NCI-H526 treated with DMSO at 0.1 percent for 48 hours (cell line): ENCODE measurements around the gene GAL.
"Not testable (repeated sequence)": the region's sequence is repeated elsewhere in the genome, so short reads cannot be mapped to it uniquely, and the experiment has no call there.

Source experiments
- DNase-seq: peaks from one replicate; lab custom pipeline; 2025; lab: John Stamatoyannopoulos, UW

Gene GAL, protein sequence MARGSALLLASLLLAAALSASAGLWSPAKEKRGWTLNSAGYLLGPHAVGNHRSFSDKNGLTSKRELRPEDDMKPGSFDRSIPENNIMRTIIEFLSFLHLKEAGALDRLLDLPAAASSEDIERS

DNA sequence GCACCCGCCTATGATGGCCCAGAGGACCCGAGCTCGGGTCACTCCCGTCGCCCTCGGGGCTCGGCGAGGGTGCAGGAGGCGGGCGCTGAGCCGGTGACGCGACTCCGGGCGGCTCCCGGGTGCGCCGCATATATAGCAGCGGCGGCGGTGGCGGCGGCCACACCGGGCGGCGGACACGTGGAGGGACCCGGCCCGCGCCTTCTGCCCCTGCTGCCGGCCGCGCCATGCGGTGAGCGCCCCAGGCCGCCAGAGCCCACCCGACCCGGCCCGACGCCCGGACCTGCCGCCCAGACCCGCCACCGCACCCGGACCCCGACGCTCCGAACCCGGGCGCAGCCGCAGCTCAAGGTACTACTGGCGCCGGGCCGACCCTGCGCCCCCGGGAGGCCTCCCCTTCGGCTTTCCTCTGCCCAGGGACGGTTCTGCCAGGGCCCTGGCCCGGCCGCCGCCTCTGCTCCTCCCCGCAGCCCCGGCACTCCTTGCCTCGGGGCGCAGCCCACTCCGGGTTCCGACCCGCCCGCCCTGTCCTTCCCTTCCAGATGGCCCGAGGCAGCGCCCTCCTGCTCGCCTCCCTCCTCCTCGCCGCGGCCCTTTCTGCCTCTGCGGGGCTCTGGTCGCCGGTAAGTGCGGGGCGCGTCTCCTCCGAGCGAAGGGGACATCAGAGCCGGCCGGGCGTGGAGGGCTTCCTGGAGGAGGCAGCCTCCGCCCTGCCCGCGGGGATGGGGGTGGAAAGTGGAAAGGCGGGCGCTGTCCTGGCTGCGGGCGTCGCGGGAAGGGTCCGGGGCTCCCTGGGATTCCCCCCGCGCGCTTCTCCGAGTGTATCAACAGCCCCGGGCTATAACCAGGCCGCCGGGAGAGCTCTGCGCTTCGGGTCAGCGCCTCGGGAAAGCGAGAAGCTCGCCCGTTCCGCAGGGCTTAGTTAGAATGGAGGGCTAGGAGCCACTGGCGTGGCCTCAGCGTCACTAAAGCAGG, at the start of gene GAL:
GAL (plus strand) TSS at position 160 of the 972 bp plus-strand sequence; CDS start at position 540, 380 bp downstream.
- DNase-seq = peak; percentile 38

- not testable (repeated sequence) for DNase-seq
These were observed 49.7 kb upstream of the GAL start for GRCh38 chr11:68634606-68635005.

- DNase-seq = not testable (repeated sequence)
These were observed 49.2 kb upstream of the GAL start for GRCh38 chr11:68635172-68635571.

DNA sequence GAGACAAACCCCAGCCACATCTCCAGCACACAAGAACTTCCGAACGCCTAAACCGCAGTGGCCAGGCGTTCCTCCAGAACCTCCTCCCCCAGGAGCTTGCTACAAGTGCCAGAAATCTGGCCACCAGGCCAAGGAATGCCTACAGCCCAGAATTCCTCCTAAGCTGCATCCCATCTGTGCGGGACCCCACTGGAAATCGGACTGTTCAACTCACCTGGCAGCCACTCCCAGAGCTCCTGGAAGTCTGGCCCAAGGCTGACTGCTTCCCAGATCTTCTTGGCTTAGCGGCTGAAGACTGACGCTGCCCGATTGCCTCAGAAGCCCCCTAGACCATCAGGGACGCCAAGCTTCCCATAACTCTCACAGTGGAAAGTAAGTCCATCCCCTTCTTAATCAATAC, 48.5 kb upstream of the GAL start:
- DNase-seq = not testable (repeated sequence)

DNA sequence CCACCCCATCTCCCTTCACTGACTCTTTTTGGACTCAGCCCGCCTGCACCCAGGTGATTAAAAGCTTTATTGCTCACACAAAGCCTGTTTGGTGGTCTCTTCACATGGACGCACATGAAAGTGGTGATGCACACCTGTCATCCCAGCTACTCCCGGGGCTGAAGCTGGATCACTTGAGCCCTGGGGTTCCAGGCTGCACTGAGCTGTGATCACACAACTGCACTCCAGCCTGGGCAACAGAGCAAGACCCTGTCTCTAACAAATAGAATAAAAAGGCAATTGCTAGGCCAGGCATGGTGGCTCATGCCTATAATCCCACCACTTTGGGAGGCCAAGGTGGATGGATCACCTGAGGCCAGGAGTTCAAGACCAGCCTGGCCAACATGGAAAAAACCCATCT, 45.0 kb upstream of the GAL start:
- not testable (repeated sequence) for DNase-seq

DNA sequence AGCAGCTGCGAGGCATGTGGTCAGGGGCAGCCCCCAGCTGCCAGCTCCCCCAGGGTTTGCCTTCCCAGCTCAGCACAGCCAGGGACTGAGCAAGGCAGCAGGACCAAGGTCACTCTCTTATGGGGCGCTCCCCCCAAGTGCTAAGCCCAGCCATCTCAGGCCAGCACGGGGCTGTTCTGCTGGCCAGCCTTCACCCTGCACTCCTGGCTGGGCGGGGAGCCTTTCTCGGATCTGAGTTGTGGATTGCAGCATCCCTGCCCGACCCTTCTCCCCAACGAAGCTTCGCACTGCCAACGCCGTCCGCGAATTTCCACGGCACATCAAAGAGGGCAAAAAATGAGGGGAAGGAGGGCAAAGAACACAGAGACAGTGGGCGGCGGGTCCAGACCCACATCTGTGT, 42.5 kb upstream of the GAL start:
- DNase-seq = no peak

DNA sequence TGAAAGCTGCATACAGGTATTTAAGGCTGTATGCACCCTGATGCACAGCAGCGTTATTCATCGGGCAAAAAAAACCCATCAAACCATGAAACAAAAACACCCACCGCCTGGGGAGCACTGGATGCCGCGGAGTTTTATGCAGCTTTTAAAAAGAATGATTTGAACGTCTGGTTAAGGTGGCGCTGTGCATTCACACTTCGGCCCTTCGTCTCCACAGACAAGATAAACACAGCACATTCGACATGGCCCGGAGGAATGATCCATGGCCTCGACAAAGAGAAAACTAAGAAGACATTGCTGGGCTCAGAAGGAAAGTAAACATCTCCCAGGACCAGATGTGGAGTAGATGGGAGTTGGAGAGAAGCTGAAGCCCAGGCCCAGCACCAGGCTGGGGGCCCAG, 40.8 kb upstream of the GAL start:
- DNase-seq = peak; percentile 53

DNA sequence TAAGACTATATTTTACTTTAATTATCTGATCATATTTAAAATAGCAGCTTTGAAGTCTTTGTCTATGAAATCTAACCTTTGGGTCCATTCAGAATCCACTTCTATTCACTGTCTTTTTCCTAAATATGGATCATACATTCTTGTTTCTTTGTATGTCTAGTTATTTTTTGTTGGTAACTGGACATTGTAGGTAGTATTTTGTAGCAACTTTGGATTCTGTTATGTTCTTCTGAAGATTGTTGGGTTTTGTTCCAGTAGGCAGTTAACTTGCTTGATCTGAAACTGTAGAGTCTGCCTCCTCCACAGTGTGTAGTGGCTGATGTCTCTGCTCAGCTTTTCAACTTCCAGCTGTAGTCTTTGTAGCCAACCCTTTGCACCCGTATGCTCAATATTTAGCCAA, 37.5 kb upstream of the GAL start:
- DNase-seq = no peak

DNA sequence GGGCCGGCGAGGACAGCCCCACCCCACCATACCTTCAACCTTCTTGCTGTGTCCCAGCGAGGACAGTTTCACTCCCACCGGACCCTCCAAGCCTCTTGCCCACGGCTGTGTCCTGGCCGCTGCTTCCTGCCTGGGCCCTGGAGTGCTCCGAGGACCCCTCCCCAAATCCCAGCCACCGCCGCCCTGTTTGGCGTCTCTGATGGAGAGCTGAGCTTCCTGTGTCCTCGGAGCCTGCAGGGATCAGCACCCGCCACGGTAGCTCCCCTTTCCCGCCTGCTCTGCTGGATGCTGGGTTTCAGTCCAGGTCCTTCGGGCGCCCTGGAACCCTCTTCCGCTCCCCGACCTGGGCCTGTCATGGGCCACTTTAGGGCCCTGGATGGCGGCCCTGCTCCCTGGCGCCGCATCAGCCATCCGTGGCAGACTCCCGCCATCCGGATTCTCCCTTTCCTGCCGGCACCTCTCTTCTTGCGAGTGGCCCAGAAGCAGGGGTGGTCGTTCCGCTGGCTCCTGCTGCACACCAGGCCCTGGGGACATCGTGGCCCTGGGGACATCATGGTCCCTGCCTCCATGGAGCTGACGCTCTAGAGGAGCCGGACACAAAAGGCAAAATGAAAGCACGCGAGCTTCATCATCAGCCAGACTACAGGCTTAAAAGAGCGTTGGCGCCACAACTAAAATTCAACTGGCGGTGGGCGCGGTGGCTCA, 34.3 kb upstream of the GAL start:
- no peak for DNase-seq

GRCh38 chr11:68650801-68651200, 33.5 kb upstream of the GAL start:
- DNase-seq = no peak

DNA sequence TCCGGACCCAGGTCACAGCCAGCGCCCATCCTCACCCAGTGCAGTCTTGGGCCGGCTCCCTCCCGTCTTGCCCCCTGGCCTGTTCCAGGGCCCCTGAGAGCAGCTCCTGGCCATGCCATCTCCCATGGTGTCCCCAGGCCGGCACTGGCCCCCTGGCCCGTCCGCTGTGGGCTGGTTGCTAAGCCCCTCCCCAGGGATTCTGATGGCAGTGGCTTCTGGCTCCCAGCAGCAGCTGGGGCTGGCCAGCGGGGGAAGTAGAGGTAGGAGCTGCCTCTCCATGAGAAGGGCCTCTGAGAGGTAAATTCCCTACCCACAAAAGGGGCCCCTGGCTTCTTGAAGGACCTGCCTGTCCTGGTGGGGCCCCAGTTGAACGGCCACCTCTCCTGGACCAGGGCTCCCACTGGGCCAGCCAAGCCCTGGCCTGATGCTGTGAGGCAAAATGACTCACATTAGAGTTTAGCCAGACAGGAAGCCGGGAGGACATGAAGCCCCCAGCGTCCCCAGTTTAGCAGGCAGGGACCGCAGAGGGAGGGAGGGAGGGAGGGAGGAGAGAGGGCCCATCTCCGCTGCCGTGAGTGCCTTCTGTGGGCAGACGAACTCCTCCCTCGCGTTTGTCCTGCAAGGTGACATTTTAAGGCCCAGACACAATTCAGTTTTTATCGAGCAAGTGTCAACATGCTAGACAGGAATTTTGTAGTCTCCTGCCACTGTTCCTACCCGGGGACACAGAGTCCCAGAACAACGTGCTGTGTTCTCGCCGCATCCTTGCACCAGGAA, 32.9 kb upstream of the GAL start:
- DNase-seq = no peak

DNA sequence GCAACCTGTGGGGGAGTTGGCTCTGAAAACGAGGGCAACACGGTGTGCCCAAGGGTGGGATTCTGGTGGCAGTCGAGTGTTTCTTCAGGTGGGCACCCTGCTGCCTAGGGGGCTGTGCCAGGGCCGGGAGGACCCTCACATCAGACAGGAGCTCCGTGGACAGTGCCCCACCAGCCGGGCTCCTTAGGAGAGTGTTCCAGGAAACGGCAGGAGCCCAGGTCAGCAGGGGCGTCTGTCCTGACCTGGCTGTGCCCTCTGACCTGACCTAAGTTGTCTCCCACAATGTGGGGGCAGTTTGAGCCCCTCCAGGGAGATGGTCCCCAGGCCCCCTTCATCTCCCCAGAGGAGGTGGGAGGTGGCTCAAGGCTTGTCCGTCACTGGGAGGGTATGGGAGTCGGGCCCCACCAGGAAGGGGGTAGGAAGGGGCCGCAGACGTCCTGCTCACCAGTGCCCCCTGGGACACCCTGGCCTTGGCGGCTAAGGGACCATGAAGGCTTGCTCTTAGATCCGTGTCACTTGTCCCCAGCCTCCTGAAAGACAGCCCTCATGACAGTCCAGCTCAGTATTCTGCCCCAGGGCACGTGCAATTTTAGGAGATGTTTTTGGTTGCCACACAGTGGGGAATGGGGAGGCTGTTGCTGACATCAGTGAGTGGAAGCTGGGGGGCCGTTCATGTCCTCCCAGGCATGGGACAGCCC, 32.2 kb upstream of the GAL start:
- DNase-seq = no peak

- DNase-seq = no peak
These were observed 31.6 kb upstream of the GAL start for GRCh38 chr11:68652683-68653156.

GRCh38 chr11:68653486-68654430, 30.6 kb upstream of the GAL start:
- DNase-seq = no peak

GRCh38 chr11:68654978-68655377, 29.4 kb upstream of the GAL start:
- no peak for DNase-seq

DNA sequence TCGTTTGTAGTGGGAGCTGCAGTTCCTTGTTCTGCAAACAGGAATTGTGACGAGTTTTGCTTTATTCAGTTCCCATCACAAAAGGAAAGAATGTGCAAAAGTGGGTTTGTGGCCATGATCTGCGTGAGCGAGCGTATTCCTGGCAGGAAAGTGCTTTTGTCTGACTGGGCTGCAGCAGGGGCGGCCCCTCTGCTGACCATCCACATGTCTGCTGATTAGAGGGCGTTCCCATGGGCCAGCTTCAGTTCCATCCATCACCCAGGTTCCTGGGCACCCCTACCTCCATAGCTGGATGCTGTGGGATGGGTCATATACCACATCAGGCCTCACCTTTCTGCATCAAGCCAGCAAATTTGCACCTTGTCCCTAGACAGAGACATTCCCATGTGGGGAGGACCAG, 28.9 kb upstream of the GAL start:
- no peak for DNase-seq

GRCh38 chr11:68655806-68656205, 28.5 kb upstream of the GAL start:
- no peak for DNase-seq

GRCh38 chr11:68657021-68657780, 27.1 kb upstream of the GAL start:
- DNase-seq = no peak

DNA sequence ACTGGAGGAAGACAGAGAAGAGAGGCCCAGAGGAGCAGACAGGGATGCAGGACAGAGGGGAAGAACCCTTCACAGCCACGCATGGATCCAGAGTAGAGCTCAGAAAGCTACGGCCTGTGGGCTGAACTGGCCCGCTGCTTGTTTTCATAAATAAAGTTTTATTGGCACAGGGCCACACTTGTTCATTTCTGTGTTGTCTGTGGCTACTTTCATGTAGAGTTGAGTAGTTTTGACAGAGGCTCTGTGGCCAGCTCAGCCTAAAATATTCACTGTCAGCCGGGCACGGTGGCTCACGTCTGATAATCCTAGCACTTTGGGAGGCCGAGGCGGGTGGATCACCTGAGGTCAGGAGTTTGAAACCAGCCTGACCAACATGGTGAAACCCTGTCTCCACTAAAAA, 26.2 kb upstream of the GAL start:
- DNase-seq = no peak
